ENCODE results near the gene PPBP.
"Not testable (repeated sequence)": the region's sequence is repeated elsewhere in the genome, so short reads cannot be mapped to it uniquely, and the experiment has no call there.

Gene PPBP

GRCh38 chr4:73992050-73992449 lies 4.1 kb upstream of the PPBP start:
- no peak for DNase-seq (ENCODE audit: low spot score)

GRCh38 chr4:73991742-73992000 lies 3.7 kb upstream of the PPBP start:
- no peak for DNase-seq (ENCODE audit: low spot score)

GRCh38 chr4:73990988-73991741 lies 3.2 kb upstream of the PPBP start:
- no peak for DNase-seq (ENCODE audit: low spot score)

GRCh38 chr4:73989928-73990327 lies 1.9 kb upstream of the PPBP start:
- no peak for DNase-seq (ENCODE audit: low spot score)

- no peak for DNase-seq (ENCODE audit: low spot score)
These were observed 1.0 kb upstream of the PPBP start for GRCh38 chr4:73989031-73989430.

GRCh38 chr4:73985528-73985852 lies 2.5 kb downstream of the PPBP start:
- no peak for DNase-seq (ENCODE audit: low spot score)

GRCh38 chr4:73984736-73985527 lies 3.1 kb downstream of the PPBP start:
- no peak for DNase-seq (ENCODE audit: low spot score)

- DNase-seq (ENCODE audit: low spot score): not testable (repeated sequence)
These were observed 6.8 kb downstream of the PPBP start for GRCh38 chr4:73981175-73981574.

- no peak for DNase-seq (ENCODE audit: low spot score)
These were observed 8.5 kb downstream of the PPBP start for GRCh38 chr4:73979407-73979957.

- no peak for DNase-seq (ENCODE audit: low spot score)
These were observed 9.1 kb downstream of the PPBP start for GRCh38 chr4:73978886-73979285.

- no peak for DNase-seq (ENCODE audit: low spot score)
These were observed 11.3 kb downstream of the PPBP start for GRCh38 chr4:73976716-73977115.

- DNase-seq (ENCODE audit: low spot score): no peak
These were observed 11.8 kb downstream of the PPBP start for GRCh38 chr4:73976217-73976616.

GRCh38 chr4:73974352-73974751 lies 13.6 kb downstream of the PPBP start:
- no peak for DNase-seq (ENCODE audit: low spot score)

- no peak for DNase-seq (ENCODE audit: low spot score)
These were observed 17.0 kb downstream of the PPBP start for GRCh38 chr4:73970945-73971344.

GRCh38 chr4:73970011-73970410 lies 18.0 kb downstream of the PPBP start:
- DNase-seq (ENCODE audit: low spot score): no peak

GRCh38 chr4:73967866-73968265 lies 20.1 kb downstream of the PPBP start:
- DNase-seq (ENCODE audit: low spot score): no peak

- no peak for DNase-seq (ENCODE audit: low spot score)
These were observed 23.0 kb downstream of the PPBP start for GRCh38 chr4:73964862-73965611.

GRCh38 chr4:73962724-73963123 lies 25.3 kb downstream of the PPBP start:
- DNase-seq (ENCODE audit: low spot score): no peak

- not testable (repeated sequence) for DNase-seq (ENCODE audit: low spot score)
These were observed 28.9 kb downstream of the PPBP start for GRCh38 chr4:73959041-73959440.

GRCh38 chr4:73952352-73952751 lies 35.6 kb downstream of the PPBP start:
- DNase-seq (ENCODE audit: low spot score): no peak

GRCh38 chr4:73950376-73950920 lies 37.5 kb downstream of the PPBP start:
- not testable (repeated sequence) for DNase-seq (ENCODE audit: low spot score)

GRCh38 chr4:73948990-73949706 lies 38.8 kb downstream of the PPBP start:
- DNase-seq (ENCODE audit: low spot score): no peak

Measured in hematopoietic multipotent progenitor cell treated with erythropoietin and hydrocortisone succinate and interleukin-3 and kit ligand, for 15 days (in vitro differentiated cells).